Stimulated activated CD4-positive, alpha-beta T cell treated with anti-CD3 and anti-CD28 coated beads, TNF-alpha, amount 100 ng/mL, for 4 hours (primary cell): ENCODE measurements around the gene CCR1.
"Not testable (repeated sequence)": the region's sequence is repeated elsewhere in the genome, so short reads cannot be mapped to it uniquely, and the experiment has no call there.

Source experiments
- DNase-seq, 3 experiments: peaks; one replicate each; pipeline ENCODE4 v3.0.0-alpha.2; 2020; ENCODE audit warnings: low read depth in 3 of 3

Gene CCR1

GRCh38 chr3:46212101-46212500, 4.0 kb upstream of the CCR1 start:
- DNase-seq = no peak

GRCh38 chr3:46209746-46210470, 1.8 kb upstream of the CCR1 start:
- no peak for DNase-seq

- no peak for DNase-seq
These were observed 940 bp upstream of the CCR1 start for GRCh38 chr3:46209053-46209452.

- DNase-seq = not testable (repeated sequence)
These were observed 599 bp downstream of the CCR1 start for GRCh38 chr3:46207514-46207913.

- DNase-seq = no peak
These were observed 1.7 kb downstream of the CCR1 start for GRCh38 chr3:46206282-46207015.

- DNase-seq = no peak
These were observed 2.7 kb downstream of the CCR1 start for GRCh38 chr3:46205286-46205960.

- no peak for DNase-seq
These were observed 4.4 kb downstream of the CCR1 start for GRCh38 chr3:46203681-46204080.

- DNase-seq = no peak
These were observed 5.6 kb downstream of the CCR1 start for GRCh38 chr3:46202535-46202934.

GRCh38 chr3:46200790-46201189, 7.3 kb downstream of the CCR1 start:
- no peak for DNase-seq

- DNase-seq = no peak
These were observed 7.9 kb downstream of the CCR1 start for GRCh38 chr3:46200211-46200610.

GRCh38 chr3:46196261-46196957, 11.7 kb downstream of the CCR1 start:
- DNase-seq = no peak

- DNase-seq = no peak
These were observed 13.1 kb downstream of the CCR1 start for GRCh38 chr3:46194868-46195553.

- DNase-seq = no peak
These were observed 14.7 kb downstream of the CCR1 start for GRCh38 chr3:46193436-46193835.

GRCh38 chr3:46192939-46193338, 15.2 kb downstream of the CCR1 start:
- no peak for DNase-seq

- no peak for DNase-seq
These were observed 16.4 kb downstream of the CCR1 start for GRCh38 chr3:46191730-46192129.

GRCh38 chr3:46188708-46189107, 19.4 kb downstream of the CCR1 start:
- DNase-seq = no peak

GRCh38 chr3:46187876-46188275, 20.2 kb downstream of the CCR1 start:
- DNase-seq = no peak

- DNase-seq = no peak
These were observed 20.8 kb downstream of the CCR1 start for GRCh38 chr3:46187341-46187700.

GRCh38 chr3:46186471-46187340, 21.4 kb downstream of the CCR1 start:
- DNase-seq = no peak

GRCh38 chr3:46184469-46184868, 23.6 kb downstream of the CCR1 start:
- no peak for DNase-seq

GRCh38 chr3:46183330-46183729, 24.8 kb downstream of the CCR1 start:
- no peak for DNase-seq
